ENCODE results near the gene TMIGD2. TPM values are rescaled to one million over a fixed set of nuclear protein-coding genes. Genes with fewer than 3 reads are reported as not detected.
A peak's percentile ranks its signal among the peaks of the same experiment; 100 is the strongest.

TMIGD2 gene
- total RNA-seq, 1 experiment from 2014 or later, result 0.94 TPM

- peaks cover 16% of the 10 kb centered on the region for H3K4me1 Mint-ChIP-seq
- TF ChIP-seq RELA (CRISPR knock-in tag; IDR thresholded peaks at IDR 0.05; ENCODE audit: borderline replicate concordance), result 0 out of 2 replicates have a peak, but pooled peaks have one; percentile 59
- TF ChIP-seq AFF4 (CRISPR knock-in tag; IDR thresholded peaks at IDR 0.05; ENCODE audit: borderline replicate concordance), result no peak
- ATAC-seq, result peak; percentile 62
- H3K27ac Mint-ChIP-seq, result no peak overlapping the region
- H3K9me3 Mint-ChIP-seq, result no peaks in the 10 kb centered on the region
- H3K27me3 Mint-ChIP-seq (ENCODE audit: low read depth), result peaks cover 15% of the 10 kb centered on the region
- no peaks in the 10 kb centered on the region for H3K36me3 Mint-ChIP-seq
- H3K4me3 Mint-ChIP-seq, result no peak overlapping the region
- ChIA-PET CTCF (interaction anchor here (1.1 to 6.1 kb wide), 2 partner anchors 31 to 54 kb away, joined by 3 to 54 read pairs; no protein-coding TSS in a partner anchor), POLR2A (no interaction called here)
- DNase-seq (ENCODE audit: low spot score), result peak; percentile 29
These were observed 4.0 kb downstream of the TMIGD2 start for GRCh38 chr19:4297901-4298809.

- no peak overlapping the region for H3K4me3 Mint-ChIP-seq
- no peak for DNase-seq (ENCODE audit: low spot score)
- ATAC-seq, result peak; percentile 38
- no peaks in the 10 kb centered on the region for H3K9me3 Mint-ChIP-seq
- peaks cover 3% of the 10 kb centered on the region; the same call in 1 of the 2 replicates for H3K4me1 Mint-ChIP-seq
- peaks cover 15% of the 10 kb centered on the region for H3K27me3 Mint-ChIP-seq (ENCODE audit: low read depth)
- no peak overlapping the region for H3K27ac Mint-ChIP-seq
- TF ChIP-seq FOXJ3 (CRISPR knock-in tag; IDR thresholded peaks at IDR 0.05; ENCODE audit: borderline replicate concordance), result no peak
- peak; percentile 53 for TF ChIP-seq USF2 (CRISPR knock-in tag; IDR thresholded peaks at IDR 0.05)
- TF ChIP-seq GTF2I (CRISPR knock-in tag; conservative IDR thresholded peaks at IDR 0.05), result peak; percentile 62; the same call in 1 of the 2 replicates
- 0 out of 2 replicates have a peak, but pooled peaks have one; percentile 47 for TF ChIP-seq ZNF121 (CRISPR knock-in tag; IDR thresholded peaks at IDR 0.05)
- TF ChIP-seq GRHL2 (CRISPR knock-in tag; IDR thresholded peaks at IDR 0.05; ENCODE audit: insufficient replicate concordance, severe bottlenecking), result no peak
- no peaks in the 10 kb centered on the region for H3K36me3 Mint-ChIP-seq
- CTCF ChIA-PET, result interaction anchor here (0.5 to 6.1 kb wide), 3 partner anchors 29 to 112 kb away, joined by 3 to 54 read pairs (median 4); no protein-coding TSS in a partner anchor
- POLR2A ChIA-PET, result interaction anchor here (2.1 kb wide), 1 partner anchor 47 kb away, joined by 6 read pairs; the partner anchor contains the start of gene MPND
These were observed 6.0 kb downstream of the TMIGD2 start for GRCh38 chr19:4295972-4296771.

- Mint-ChIP-seq H3K4me3 (no peak overlapping the region), H3K27me3 (ENCODE audit: low read depth) (peaks cover 12% of the 10 kb centered on the region), H3K4me1 (peaks cover 8% of the 10 kb centered on the region; the same call in 1 of the 2 replicates), H3K27ac (no peak overlapping the region), H3K36me3 (no peaks in the 10 kb centered on the region), H3K9me3 (no peaks in the 10 kb centered on the region)
- ChIA-PET CTCF (interaction anchor here (0.7 to 6.1 kb wide), 4 partner anchors 27 to 809 kb away, joined by 3 to 54 read pairs (median 4); no protein-coding TSS in a partner anchor), POLR2A (interaction anchor here (2.1 kb wide), 1 partner anchor 48 kb away, joined by 6 read pairs; the partner anchor contains the start of gene MPND)
- peak; percentile 50 for ATAC-seq
- no peak for DNase-seq (ENCODE audit: low spot score)
- TF ChIP-seq ZNF138 (CRISPR knock-in tag; conservative IDR thresholded peaks at IDR 0.05), result no peak
- TF ChIP-seq TP53 (CRISPR knock-in tag; IDR thresholded peaks at IDR 0.05), result no peak
- TF ChIP-seq NFYB (CRISPR knock-in tag; conservative IDR thresholded peaks at IDR 0.05; ENCODE audit: low read depth), result no peak
- no peak for TF ChIP-seq ZNF121 (CRISPR knock-in tag; IDR thresholded peaks at IDR 0.05)
- no peak for TF ChIP-seq IRF2 (CRISPR knock-in tag; IDR thresholded peaks at IDR 0.05; ENCODE audit: borderline replicate concordance, low read depth)
- TF ChIP-seq, protein P1, sequence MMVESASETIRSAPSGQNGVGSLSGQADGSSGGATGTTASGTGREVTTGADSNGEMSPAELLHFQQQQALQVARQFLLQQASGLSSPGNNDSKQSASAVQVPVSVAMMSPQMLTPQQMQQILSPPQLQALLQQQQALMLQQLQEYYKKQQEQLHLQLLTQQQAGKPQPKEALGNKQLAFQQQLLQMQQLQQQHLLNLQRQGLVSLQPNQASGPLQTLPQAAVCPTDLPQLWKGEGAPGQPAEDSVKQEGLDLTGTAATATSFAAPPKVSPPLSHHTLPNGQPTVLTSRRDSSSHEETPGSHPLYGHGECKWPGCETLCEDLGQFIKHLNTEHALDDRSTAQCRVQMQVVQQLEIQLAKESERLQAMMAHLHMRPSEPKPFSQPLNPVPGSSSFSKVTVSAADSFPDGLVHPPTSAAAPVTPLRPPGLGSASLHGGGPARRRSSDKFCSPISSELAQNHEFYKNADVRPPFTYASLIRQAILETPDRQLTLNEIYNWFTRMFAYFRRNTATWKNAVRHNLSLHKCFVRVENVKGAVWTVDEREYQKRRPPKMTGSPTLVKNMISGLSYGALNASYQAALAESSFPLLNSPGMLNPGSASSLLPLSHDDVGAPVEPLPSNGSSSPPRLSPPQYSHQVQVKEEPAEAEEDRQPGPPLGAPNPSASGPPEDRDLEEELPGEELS (CRISPR knock-in tag; IDR thresholded peaks at IDR 0.05), result no peak
- TF ChIP-seq NR1H2 (CRISPR knock-in tag; IDR thresholded peaks at IDR 0.05), result no peak
- no peak for TF ChIP-seq CTCF (IDR thresholded peaks at IDR 0.05)
- no peak for TF ChIP-seq AFF4 (CRISPR knock-in tag; IDR thresholded peaks at IDR 0.05; ENCODE audit: borderline replicate concordance)
These were observed 7.8 kb downstream of the TMIGD2 start for GRCh38 chr19:4294389-4294788.
